Mesodermal cell (in vitro differentiated cells): ENCODE measurements around the gene PDGFRB.

Experiments used
- H3K27ac ChIP-seq: 2 replicates; pipeline ENCODE4 v1.7.0; 2013; ENCODE audit warnings: mild to moderate bottlenecking, low read depth, low read length, moderate library complexity; ENCODE audit not compliant: severe bottlenecking
- H3K36me3 ChIP-seq: 2 replicates; pipeline ENCODE4 v1.7.1; 2013; ENCODE audit warnings: mild to moderate bottlenecking, low read length, moderate library complexity; ENCODE audit not compliant: control insufficient read depth, insufficient read depth
- H3K4me1 ChIP-seq: one replicate; pipeline ENCODE4 v1.7.1; 2013; ENCODE audit warnings: mild to moderate bottlenecking, low read length; ENCODE audit not compliant: insufficient read depth, control insufficient read depth, poor library complexity, severe bottlenecking
- H3K4me3 ChIP-seq: 2 replicates; pipeline ENCODE4 v1.7.0; 2013; ENCODE audit warnings: low read length, control low read depth, mild to moderate bottlenecking; ENCODE audit not compliant: insufficient read depth, poor library complexity, severe bottlenecking; ENCODE audit errors: extremely low read depth
- H3K9me3 ChIP-seq: 2 replicates; pipeline ENCODE4 v1.7.1; 2013; ENCODE audit warnings: mild to moderate bottlenecking, low read length, moderate library complexity; ENCODE audit not compliant: control insufficient read depth
- WGBS, 2 experiments: methylation state at CpG; one replicate each; pipeline ENCODE4 v1.1.5; 2013; ENCODE audit warnings: missing lambda C conversion rate in 2 of 2; ENCODE audit not compliant: insufficient coverage in 2 of 2; 5-methylcytosine and 5-hydroxymethylcytosine counted together

Gene PDGFRB

GRCh38 chr5:150113047-150113744, 42.4 kb downstream of the PDGFRB start:
- Histone ChIP-seq H3K27ac (peak overlapping the region; percentile 79), H3K9me3 (no peaks in the 10 kb centered on the region), H3K36me3 (peaks cover 33% of the 10 kb centered on the region), H3K4me1 (peaks cover 8% of the 10 kb centered on the region), H3K4me3 (no peak overlapping the region)
- 76 to 85% methylated on average over 12 to 15 of the region's 18 CpGs for WGBS, 2 experiments

DNA sequence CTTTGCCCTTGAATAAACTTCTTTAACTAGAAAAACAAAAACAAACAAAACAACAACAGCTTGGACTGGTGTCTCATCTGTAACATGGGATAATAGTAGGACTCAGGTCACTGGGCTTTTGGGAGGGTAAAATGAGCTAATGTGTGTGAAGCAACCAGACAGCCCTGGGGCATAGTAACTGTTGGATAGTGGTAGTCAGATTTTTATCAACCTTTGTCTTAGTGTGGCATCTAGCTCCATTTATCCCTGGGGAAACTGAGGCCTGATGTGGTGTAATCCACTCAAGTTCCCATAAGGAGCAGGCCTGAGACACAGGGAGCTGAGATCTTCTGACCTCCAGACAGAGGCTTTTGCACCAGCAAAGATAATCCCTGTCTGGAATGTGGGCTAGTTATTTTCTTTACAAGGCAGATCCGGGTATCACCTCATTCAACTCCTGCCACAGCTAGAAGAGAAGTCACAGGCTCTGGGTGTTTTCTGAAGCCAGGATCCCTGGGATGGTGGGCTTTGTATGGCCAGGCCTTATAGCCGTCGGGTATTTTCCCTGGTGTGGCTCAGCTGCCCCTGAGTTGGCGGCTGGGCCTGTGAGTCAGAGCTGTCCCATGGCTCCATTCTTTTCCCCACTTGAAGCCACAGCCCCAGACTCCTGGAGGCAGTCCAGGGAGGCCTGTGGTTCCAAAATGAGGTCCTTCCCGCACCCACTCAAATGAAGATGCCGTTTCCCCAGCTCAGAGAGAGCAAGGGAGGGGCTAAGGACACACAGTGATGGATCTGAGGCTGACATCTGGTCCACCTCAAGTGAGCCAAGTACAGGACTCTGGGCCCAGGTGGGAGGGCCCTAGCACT, 43.2 kb downstream of the PDGFRB start:
- no peak overlapping the region for H3K4me3 ChIP-seq
- no peaks in the 10 kb centered on the region for H3K9me3 ChIP-seq
- peak overlapping the region; percentile 79 for H3K27ac ChIP-seq
- peaks cover 8% of the 10 kb centered on the region for H3K4me1 ChIP-seq
- peaks cover 26% of the 10 kb centered on the region for H3K36me3 ChIP-seq
- WGBS, 2 experiments: 70 to 77% methylated on average over 5 to 6 of the region's 6 CpGs

DNA sequence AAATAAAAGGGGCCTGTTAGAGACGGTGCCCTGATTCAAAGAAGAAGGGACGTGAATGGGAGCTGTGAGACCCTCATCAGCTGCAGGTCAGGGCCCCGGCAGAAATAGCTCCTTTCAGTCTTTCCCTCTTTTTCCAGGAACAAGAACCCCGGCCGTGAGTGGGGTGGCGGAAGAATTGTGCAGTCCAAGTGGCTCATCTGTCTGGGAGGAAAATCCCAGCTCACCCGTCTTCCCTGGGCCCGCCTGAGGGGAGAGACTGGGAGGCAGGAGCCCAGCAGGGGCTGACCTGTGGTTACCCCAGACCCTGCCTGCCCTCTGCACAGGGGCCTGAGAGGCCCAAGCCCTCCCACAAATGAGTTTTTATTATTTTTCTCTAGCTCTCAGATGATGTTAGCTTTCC, 44.5 kb downstream of the PDGFRB start:
- H3K4me1 ChIP-seq: peaks cover 8% of the 10 kb centered on the region
- H3K9me3 ChIP-seq: no peaks in the 10 kb centered on the region
- peak overlapping the region; percentile 23 for H3K27ac ChIP-seq
- 81 to 92% methylated on average over 4 to 5 of the region's 8 CpGs for WGBS, 2 experiments
- H3K4me3 ChIP-seq: no peak overlapping the region
- peaks cover 17% of the 10 kb centered on the region for H3K36me3 ChIP-seq

- H3K4me1 ChIP-seq: peaks cover 8% of the 10 kb centered on the region
- no peak overlapping the region for H3K27ac ChIP-seq
- 74 to 80% methylated on average over 4 of the region's 4 CpGs for WGBS, 2 experiments
- no peaks in the 10 kb centered on the region for H3K9me3 ChIP-seq
- no peak overlapping the region for H3K4me3 ChIP-seq
- H3K36me3 ChIP-seq: peaks cover 5% of the 10 kb centered on the region
Measured at GRCh38 chr5:150109921-150110320, 45.7 kb downstream of the PDGFRB start.

DNA sequence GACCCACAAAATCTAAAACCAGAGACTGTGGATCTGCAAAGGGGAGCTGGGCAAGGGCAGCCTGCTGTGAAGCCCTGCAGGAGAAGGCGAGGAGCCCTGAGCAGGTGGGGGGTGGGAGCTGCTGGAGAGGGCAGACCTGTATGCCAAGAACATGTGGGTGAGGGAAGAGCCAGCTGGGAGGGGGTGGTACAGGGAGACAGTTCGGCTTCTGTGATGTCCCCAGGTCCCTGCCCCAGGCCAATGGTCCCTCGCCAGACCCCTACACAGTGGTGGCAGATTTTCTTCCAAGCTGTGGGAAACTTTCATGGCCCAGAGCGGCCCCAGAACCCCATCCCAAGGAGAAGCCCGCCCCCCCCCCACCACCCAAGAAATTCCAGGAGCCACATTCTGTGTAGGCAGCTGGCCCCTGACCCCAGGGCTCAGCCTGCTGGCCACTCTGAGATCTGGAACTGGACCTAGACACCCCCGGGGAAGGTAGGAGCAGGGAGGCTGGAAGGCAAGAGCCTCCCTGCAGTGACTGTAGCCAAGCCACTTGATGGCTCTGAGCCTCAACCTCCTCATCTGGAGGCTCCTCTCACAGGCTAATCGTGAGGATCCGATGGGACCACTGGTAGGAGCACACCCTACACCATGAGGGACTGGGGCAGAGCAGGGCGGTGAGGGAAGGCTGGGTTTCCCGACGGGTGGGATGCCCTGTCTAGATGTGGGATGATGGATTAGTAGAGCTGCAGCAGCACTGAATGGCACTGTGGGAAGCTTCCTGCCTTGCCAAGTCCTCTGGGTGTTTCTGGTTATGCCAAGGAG, 46.7 kb downstream of the PDGFRB start:
- no peak overlapping the region for H3K27ac ChIP-seq
- peaks cover 8% of the 10 kb centered on the region for H3K4me1 ChIP-seq
- peaks cover 2% of the 10 kb centered on the region for H3K36me3 ChIP-seq
- WGBS, 2 experiments: 69 to 89% methylated on average over 6 to 8 of the region's 11 CpGs
- H3K4me3 ChIP-seq: no peak overlapping the region
- H3K9me3 ChIP-seq: no peaks in the 10 kb centered on the region

DNA sequence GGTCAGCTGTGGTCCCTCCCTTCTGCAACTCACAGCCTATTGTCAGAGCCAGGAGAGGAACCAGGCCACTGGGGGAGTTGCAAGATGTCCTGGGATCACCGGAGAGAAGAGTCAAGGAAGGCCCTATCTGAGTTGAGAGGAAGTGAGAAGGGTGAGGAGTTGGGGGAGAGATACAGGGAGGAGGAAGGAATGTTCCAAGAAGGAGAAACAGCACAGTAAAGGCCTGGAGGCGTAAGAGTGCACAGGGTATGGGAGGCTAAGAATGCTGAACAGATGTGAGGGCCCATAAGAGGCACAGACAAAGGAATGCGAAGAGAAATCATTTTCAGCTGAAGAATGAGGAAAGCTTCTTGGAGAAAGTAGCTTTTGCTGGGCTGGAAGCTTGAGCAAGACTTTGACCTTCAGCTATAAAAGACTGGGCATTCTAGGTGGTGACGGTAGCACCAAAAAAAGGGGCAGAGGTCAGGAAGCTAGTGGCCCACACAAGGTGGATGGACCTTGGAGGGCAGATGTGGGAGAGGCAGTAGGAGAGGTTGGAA, 47.7 kb downstream of the PDGFRB start:
- WGBS, 2 experiments: 86 to 95% methylated on average over 4 of the region's 4 CpGs
- Histone ChIP-seq H3K36me3 (no peaks in the 10 kb centered on the region), H3K9me3 (no peaks in the 10 kb centered on the region), H3K4me1 (no peaks in the 10 kb centered on the region), H3K4me3 (no peak overlapping the region), H3K27ac (no peak overlapping the region)

GRCh38 chr5:150106674-150107426, 48.8 kb downstream of the PDGFRB start:
- H3K4me3 ChIP-seq: no peak overlapping the region
- H3K36me3 ChIP-seq: no peaks in the 10 kb centered on the region
- H3K27ac ChIP-seq: no peak overlapping the region
- 100% methylated on average over 1 of the region's 4 CpGs for WGBS, 2 experiments
- no peaks in the 10 kb centered on the region for H3K4me1 ChIP-seq
- no peaks in the 10 kb centered on the region for H3K9me3 ChIP-seq

GRCh38 chr5:150105928-150106615, 49.6 kb downstream of the PDGFRB start:
- no peaks in the 10 kb centered on the region for H3K36me3 ChIP-seq
- no peaks in the 10 kb centered on the region for H3K9me3 ChIP-seq
- no peaks in the 10 kb centered on the region for H3K4me1 ChIP-seq
- H3K4me3 ChIP-seq: no peak overlapping the region
- 92 to 96% methylated on average over 6 to 7 of the region's 7 CpGs for WGBS, 2 experiments
- no peak overlapping the region for H3K27ac ChIP-seq

DNA sequence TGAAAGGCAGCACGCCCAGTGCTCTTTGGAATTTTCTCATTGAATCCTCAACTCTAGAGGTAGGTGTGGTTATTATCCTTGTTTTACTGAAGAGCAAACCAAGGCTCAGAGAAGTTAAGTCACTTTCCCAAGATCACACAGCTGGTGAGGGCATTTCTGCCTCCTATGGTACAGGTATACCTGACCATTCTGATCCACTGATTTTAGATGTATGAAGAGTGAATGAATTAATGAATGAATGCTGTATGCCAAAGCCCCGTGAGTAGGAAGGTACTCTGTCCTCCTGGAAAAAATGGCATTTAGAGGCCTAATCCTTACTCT, 51.1 kb downstream of the PDGFRB start:
- no peak overlapping the region for H3K4me3 ChIP-seq
- H3K4me1 ChIP-seq: no peaks in the 10 kb centered on the region
- H3K27ac ChIP-seq: no peak overlapping the region
- H3K36me3 ChIP-seq: no peaks in the 10 kb centered on the region
- 80 to 90% methylated on average over 1 to 2 of the region's 2 CpGs for WGBS, 2 experiments
- H3K9me3 ChIP-seq: no peaks in the 10 kb centered on the region
